GM18868 (cell line): ENCODE results near the gene PRCD.
"Not testable (repeated sequence)": the region's sequence is repeated elsewhere in the genome, so short reads cannot be mapped to it uniquely, and the experiment has no call there.

Experiments used
- ATAC-seq: cut with Tn5 transposase; IDR thresholded peaks from one replicate; pipeline ENCODE4 v1.9.1; 2021; ENCODE audit warnings: mild to moderate bottlenecking, moderate library complexity; ENCODE audit not compliant: unreplicated experiment

PRCD gene

DNA sequence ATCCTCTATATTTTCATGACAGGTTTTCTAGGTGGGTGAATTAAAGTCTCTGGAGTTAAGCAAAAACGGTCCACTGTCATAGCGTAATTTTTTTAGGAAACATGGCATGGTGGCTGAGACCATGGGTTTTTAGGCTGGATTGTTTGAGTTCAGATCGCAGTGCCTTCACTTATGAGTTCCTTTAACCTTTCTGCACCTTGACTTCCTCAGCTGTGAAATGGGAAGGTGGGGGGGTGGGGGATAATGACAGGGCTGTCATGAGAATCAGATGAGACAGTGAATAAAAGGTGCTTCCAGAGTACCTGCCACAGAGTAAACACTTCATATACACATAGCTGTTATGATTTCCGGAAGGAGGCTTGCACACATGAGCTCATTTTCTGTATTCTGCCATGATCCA is 11.8 kb downstream of the PRCD start:
- ATAC-seq, result no peak

DNA sequence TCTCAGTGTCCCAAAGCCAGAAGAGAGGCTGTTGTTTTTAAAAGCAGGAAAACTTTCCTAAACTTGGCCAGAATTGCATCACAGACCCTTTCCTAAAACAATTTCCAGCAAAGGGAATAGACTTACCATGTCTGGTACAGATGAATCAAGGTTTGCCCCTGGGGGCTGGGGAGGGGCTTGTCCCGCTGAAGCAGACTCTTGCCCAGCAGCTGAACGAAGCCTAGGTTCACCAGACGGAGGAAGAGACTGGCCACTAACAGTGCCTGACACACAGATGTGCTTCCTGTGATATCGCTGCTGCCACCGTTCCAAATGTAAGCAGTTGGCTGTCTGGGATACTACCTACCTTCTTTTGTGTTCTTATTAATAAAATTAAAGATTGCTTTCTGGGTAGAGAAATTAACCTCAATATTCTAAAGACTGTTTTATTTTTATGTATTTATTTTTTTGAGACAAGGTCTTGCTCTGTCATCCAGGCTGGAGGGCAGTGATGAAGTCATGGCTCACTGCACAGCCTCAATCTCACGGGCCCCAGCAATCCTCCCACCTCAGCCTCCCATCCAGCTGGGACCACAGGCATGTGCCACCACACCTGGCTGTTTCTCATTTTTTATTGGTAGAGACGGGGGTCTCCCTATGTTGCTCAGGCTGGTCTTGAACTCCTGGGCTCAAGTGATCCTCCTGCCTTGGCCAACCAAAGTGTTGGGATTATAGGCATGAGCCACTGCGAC is 13.5 kb downstream of the PRCD start:
- ATAC-seq, result no peak

GRCh38 chr17:76554131-76554530 is 14.3 kb downstream of the PRCD start:
- ATAC-seq, result no peak

DNA sequence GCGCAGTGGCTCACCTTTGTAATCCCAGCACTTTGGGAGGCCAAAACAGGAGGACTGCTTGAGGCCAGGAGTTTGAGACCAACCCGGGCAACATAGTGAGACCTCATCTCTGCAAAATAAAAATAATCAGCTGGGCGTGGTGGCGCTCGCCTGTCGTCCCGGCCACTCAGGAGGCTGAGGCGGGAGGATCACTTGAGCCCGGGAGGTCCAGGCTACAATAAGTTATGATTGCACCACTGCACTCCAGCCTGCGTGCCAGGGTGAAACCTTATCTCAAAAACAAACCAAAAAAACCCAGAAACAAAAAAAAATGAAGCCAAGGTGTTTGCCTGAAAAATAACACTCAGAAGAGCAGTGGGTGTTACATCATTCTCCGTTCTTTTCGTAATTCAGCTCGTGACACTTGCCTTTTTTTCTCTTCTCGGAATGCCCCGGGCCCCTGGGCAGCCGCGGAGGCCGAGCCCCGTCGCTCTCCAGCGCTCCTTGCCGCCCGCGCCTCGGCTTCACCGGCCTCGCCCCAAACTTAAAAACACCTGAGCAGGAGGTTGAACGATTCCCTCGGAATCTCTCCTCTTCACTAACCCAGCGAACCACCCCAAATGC is 17.0 kb downstream of the PRCD start:
- peak; percentile 31 for ATAC-seq

DNA sequence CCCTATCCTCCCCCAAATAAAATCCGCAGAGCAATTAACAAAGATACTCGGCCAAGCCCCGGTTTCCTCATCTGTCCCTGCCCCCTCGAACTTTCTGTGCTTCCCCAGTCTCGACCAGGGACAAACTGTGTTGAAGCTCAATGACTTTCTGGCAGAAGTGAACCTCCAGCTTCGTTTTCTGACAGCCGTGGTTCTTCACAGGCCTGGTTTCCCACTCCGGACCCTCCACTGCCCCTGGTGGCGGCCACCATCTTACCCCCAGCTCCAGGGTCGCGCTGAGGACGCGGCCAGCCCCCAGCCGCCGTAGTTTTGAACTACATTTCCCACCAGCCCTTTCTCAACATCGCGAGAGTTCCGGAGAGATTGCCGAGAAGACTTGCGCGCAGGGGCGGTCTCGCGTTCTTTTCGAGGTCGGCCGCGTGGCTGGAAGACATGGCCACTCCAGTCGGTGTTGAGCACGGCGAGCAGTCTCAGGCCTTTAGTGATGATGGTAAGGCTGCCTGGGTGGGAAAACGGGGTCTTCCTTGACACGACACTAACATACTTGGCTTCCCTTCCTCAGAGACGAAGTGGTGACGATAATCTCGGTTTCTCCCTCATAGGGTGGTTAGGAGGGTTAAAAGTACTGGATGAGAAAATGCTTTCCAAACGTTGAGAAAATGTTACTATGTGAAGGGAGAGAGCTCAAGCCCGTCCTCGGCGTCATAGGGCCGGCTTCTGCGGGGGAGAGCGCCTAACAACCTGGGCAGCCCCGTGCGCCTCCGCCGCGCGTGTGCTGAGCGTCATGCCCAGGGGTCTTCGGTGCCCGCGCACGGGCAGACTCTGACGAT is 17.7 kb downstream of the PRCD start:
- ATAC-seq, result peak; percentile 78

DNA sequence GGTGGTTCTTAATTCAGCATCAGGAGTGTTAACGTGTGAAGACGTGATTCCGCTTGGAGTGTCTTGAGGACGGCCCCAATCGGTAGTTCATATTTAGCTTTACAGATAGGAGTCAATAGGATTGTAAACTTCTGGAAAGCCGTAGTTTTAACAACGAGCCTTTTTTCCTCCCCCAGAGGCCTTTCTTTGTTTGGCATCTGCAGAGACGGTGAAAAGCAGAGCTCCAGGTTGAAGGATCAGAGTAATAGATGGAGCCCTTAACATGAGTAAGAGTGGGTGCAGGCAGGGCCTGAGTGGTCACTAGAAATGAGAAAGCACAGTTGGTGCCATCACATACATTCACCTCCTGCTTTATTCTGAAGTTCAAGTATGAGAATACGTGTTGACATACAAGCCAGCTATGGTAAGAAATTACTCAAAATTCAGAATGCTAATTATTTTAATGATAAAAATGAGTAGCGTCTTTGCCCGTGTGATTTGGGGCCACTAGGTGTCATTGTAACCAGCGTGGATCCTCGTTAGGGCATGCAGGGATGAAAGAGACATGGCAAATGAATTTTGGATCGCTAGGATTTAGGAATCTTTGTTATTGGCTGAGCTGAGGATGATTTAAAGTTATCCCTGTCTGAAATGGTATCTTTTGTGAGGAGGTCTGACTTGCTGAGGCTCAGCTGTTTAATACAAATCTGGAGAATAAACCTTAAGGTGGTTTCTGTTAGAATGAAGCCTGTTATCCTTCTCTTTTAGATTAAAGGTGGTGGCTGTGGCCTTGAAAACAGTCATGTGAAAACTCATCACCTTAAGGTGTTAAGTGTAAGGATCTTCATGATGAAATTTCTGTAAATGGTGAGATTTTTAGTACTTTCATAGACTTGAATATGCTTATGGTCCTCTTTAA is 18.6 kb downstream of the PRCD start:
- no peak for ATAC-seq

DNA sequence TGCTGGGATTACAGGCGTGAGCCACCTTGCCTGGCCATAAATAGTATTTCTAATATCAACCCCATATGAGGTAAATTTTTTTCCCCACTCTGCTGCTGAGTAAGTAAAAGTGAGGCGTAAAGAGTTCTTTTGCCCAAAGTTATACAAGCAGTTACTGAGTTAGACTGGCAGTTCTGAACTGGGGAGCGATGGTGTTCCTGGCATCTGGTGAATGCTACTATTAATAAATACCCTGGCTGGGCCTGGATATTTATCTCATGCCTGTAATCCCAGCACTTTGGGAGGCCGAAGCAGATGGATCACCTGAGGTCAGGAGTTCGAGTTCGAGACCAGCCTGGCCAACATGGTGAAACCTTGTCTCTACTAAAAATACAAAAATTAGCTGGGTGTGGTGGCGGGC is 19.6 kb downstream of the PRCD start:
- ATAC-seq, result not testable (repeated sequence)

DNA sequence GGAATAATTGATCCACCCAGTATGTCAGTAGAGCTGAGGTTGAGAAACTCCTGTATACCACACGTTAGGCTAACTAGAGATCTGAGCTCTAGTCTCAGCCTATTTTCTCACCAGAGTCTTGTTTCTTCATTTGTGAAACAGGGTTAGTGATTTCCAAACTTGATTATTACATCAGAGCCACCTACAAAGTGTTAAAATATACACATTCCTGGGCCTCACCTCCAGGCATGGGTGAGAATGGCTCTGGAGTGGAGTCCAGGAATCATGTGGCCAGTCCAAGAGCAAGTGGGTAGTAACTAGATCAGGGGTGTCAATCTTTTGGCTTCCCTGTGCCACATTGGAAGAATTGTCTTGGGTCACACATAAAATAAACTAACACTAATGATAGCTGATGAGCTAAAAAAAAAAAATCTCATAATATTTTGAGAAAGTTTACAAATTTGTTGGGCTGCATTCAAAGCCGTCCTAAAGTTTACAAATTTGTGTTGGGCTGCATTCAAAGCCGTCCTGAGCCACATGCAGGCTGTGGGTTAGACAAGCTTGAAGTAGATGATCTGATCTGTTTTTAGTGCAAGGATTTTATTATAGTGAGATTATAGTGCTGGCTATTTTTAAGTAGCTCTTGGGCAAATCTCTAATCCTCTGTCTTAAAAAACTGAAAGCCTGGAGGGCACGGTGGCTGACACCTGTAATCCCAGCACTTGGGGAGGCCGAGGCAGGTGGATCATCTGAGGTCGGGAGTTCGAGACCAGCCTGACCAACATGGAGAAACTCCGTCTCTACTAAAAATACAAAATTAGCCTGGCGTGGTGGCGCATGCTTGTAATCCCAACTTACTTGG is 20.4 kb downstream of the PRCD start:
- no peak for ATAC-seq

DNA sequence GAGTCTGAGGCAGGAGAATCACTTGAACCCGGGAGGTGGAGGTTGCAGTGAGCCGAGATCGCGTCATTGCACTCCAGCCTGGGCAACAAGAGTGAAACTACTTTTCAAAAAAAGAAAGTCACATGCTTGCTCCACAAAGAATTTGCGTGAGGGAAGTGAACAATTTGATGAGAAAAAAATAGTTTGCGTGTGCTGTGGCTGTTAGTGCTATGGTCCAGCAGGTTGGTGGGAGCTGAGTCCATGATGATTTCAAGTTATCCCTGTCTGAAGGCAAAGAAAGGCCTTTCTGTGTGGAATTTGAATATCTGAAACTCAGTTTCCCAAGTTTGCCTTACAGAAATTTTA is 21.0 kb downstream of the PRCD start:
- no peak for ATAC-seq

DNA sequence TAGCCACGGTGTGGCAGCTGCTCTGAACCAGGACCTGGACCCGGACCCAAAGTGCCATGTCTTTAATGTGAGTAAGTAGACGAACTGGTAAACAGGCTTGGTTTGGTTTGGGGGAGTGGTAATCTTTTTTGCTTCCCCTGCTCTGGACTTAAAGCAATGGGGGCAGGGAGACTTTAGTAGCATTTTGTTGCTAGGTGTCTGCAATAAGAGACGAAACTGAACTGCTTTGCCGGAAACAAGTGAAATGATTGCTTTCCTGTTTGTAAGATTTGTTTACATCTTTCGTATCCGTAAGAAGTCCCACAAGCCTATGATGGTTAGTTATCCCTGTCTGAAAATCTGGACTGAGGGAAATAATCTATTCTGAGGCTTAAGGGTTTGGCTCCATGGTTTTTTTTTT is 21.5 kb downstream of the PRCD start:
- no peak for ATAC-seq

DNA sequence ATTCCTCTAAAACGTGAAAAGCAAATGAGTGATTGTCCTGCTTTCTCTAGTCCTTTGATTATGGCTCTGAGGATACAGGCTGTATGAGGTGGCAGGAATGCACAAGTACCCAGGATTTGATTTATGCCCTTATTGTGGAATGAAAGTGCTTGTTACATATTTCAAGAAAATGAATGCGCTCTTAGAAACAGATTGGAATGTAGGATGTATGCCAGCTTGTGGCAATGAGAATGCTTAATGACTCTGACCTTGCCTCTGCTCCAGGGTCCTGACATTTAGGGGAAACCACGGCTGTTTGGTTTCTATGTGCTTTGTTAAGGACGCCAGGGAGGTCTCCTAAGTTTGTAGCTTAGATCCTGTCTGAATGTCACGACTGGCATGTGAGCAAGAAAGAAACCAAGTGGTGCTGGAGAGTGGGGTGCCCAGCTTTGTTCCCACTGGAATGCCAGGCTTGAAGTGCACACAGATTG is 22.0 kb downstream of the PRCD start:
- no peak for ATAC-seq

- ATAC-seq, result no peak
Measured at GRCh38 chr17:76562734-76563148, 22.9 kb downstream of the PRCD start.

- not testable (repeated sequence) for ATAC-seq
Measured at GRCh38 chr17:76563359-76563758, 23.5 kb downstream of the PRCD start.

DNA sequence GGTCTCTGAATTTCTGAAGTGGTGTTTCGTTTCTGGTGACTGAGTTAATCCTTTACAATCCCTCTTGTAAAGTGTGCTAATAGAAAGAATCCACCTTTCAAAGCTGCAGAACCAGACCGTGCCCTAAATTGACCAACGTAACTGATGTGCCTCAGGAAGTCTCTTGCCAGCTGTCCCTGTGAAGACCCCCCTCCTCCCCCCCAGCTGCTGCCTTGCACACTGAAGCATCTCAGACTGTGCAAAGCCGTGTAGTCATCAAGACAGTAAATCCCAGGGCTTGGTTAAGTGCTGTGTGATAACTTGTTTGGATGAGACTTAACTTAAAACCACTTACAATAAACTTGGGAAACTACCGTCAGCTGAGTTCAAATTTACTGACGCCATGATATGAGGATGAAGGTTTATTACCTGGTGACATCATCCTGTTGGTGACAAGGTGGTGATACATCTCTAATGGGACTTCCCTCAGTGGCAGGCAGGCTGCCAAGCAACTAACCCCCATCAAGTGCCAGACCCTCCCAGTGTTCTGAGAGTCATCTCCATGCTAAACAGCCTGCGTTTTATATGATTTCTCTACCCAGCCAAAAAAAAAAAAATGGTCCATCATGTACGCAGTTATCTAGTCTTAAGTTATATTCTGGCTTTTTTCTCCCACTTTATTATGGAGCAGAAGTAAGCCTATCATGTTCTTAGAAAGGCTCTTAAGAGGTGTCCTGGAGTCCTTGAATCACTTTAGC is 25.3 kb downstream of the PRCD start:
- not testable (repeated sequence) for ATAC-seq

- ATAC-seq, result no peak
Measured at GRCh38 chr17:76565728-76566612, 26.1 kb downstream of the PRCD start.

DNA sequence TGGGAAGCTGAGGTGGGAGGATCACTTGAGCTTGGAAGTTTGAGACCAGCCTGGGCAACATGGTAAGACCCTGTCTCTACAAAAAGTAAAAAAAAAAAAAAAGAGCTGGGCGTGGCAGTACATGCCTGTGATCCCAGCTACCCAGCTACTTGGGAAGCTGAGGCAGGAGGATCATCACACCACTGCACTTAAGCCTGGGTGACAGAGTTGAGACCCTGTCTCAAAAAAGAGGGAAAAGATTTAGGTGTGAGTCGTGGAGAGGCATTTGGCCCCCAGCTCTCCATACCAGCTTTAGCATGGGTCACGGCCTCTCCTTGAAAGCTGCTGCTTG is 26.7 kb downstream of the PRCD start:
- ATAC-seq, result no peak

DNA sequence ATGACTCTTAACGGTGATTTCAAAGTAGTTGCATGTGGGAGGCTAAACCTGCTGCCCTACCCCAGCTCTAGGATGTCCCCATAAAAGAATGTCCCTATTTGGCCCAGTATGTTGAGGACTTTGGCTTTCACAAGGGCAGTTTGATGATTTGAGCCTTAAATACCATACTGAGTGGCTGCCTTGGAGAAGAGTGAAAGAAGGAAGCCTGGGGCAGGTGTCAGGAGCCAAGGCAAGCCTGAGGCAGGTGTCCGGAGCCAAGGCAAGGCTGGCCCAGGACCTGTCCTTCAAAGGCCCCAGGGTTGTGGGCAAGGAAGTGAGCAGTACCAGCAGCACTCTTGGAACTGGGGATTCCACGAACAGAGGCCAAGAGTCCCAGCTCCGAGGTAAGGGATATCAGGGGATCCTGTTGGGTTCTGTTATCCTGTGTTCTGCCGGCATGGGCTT is 27.2 kb downstream of the PRCD start:
- no peak for ATAC-seq
